HEK293 (cell line): ENCODE data around the gene HSPG2.

Experiments used
- CTCF ChIP-seq: fragments of 450-650 bp; formaldehyde crosslinking; IDR thresholded peaks from 2 replicates; pipeline ENCODE4 v1.5.1; 2016; ENCODE audit warnings: missing biosample characterization, missing genetic modification characterization
- REST ChIP-seq: fragments of 450-650 bp; formaldehyde crosslinking; IDR thresholded peaks from 2 replicates; pipeline ENCODE4 v1.5.1; 2016; ENCODE audit warnings: missing biosample characterization, missing genetic modification characterization
- ZNF202 ChIP-seq: fragments of 450-650 bp; formaldehyde crosslinking; IDR thresholded peaks from 2 replicates; pipeline ENCODE4 v1.5.1; 2016; ENCODE audit warnings: missing biosample characterization, missing genetic modification characterization, borderline replicate concordance
- ZNF335 ChIP-seq: fragments of 450-650 bp; formaldehyde crosslinking; conservative IDR thresholded peaks from 2 replicates; pipeline ENCODE4 v1.5.1; 2016; ENCODE audit warnings: missing biosample characterization, missing genetic modification characterization
- ZNF558 ChIP-seq: fragments of 450-650 bp; formaldehyde crosslinking; IDR thresholded peaks from 2 replicates; pipeline ENCODE4 v1.5.1; 2016; ENCODE audit warnings: missing biosample characterization, missing genetic modification characterization

GRCh38 chr1:21938732-21939538, 1.8 kb upstream of the HSPG2 start:
- TF ChIP-seq ZNF202, result no peak
- TF ChIP-seq REST (tag by site-specific recombination), result no peak
- no peak for TF ChIP-seq CTCF (tag by site-specific recombination)
- TF ChIP-seq ZNF558 (tag by site-specific recombination), result no peak
- no peak; the same call in 1 of the 2 replicates for TF ChIP-seq ZNF335 (tag by site-specific recombination)
